GM18519 (cell line): Measurements from ENCODE around the gene SPEN.
"Not testable (repeated sequence)": the region's sequence is repeated elsewhere in the genome, so short reads cannot be mapped to it uniquely, and the experiment has no call there.

Source experiments
- ATAC-seq: cut with Tn5 transposase; IDR thresholded peaks from one replicate; pipeline ENCODE4 v1.9.1; 2021; ENCODE audit warnings: mild to moderate bottlenecking, moderate library complexity; ENCODE audit not compliant: unreplicated experiment, low FRiP score

The SPEN gene

DNA sequence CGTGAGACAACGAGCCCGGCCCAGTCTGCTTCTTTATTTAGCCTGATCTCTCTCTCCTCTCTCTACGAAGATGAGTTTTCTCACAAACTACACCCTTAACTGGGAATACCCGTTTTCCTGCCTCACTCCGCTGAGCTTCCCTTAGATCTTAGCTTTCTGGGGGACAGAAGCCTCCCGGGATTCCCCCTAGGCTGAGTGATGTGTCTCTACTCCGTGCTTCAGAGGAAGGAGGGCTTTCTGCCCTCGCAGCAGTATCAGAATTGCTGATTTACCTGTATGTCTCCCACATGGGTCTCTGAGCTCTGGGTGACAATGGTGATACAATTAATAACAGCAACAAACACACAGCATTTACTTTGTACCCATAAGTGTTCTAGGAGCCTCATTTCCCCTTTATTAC lies 127.3 kb downstream of the SPEN start:
- peak; percentile 16 for ATAC-seq

DNA sequence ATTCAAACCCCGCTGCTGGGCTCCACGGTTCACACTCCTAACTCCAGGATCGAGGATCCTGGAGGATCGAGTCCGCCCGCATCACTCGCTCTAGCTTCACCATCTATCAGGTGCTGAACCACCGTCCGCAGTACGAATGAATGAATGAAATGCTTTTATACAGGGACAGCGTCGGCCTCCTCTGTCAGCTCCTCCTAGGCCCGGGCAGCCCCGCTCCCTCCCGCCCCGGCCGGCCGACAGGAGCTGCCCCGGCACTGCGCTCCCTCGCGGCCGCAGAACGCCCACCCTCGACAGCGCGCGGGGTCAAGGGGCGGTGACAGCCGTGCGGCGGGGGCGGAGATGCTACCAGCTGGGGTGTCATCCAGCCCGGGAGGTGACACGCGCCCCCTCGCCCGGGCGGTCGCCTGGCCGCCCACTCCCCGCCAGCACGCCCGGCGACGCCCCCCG lies 127.9 kb downstream of the SPEN start:
- ATAC-seq = peak; percentile 41

DNA sequence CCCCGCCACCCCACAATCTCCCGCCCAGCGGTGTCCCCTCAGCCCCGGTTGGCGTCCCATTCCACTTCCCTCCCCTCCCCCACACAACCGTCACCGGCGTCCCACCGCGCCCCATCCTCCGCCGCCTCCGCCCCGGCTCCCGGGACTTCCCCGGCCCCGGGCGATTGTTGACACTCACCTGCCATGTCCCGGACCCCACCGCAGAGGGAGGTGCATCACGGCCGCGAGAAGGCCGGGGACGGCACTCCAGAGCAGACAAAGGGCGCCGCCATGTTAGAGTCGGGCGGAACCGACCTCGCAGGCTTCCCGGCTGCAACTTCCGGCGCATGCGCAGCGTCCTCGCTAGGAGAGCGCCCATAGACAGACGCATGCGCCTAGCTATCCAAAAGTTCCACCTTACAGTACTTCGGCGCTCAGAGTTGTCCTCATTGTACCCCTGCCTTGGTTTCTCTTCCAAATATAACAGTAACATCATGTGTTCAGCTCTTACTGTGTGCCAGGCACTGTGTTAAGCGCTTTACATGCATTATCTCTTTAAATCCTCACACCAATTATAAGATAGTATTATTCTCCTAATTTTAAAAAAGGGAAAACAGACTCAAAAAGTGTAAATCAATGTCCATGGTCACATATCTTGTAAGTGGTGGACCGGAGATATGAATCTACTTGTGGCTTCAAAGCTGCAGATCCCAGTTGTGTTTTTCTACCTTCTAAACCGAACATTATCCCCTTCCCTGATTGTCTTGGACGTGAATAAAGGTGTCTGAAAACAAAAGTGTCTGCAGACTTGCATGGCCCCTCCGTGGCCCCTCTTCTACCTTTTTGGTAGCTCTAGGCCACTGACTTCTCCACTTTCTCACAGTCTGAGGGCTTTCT lies 128.5 kb downstream of the SPEN start, which contains the start of gene ZBTB17:
Gene ZBTB17 (minus strand): TSS at position 297 of the 876 bp plus-strand sequence. CDS start 27,606 bp downstream, outside the sequence.
- peak; percentile 56 for ATAC-seq

- not testable (repeated sequence) for ATAC-seq
These were observed 130.4 kb downstream of the SPEN start for GRCh38 chr1:15977947-15978346.

DNA sequence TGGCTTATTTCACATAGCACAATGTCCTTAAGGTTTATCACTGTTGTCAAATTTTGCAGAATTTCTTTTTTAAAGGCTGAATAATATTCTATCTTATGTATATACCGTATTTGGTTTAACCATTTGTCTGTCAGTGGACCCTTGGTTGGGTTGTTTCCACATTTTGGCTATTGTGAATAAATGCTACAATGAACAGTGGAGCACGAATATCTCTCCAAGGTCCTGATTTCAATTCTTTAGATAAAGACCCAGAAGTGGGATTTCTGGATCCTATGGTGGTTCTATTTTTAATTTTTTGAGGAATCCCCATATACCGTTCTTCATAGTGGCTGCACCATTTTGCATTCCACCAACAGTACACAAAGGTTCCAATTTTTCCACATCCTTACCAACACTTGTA lies 134.2 kb downstream of the SPEN start:
- ATAC-seq = no peak

DNA sequence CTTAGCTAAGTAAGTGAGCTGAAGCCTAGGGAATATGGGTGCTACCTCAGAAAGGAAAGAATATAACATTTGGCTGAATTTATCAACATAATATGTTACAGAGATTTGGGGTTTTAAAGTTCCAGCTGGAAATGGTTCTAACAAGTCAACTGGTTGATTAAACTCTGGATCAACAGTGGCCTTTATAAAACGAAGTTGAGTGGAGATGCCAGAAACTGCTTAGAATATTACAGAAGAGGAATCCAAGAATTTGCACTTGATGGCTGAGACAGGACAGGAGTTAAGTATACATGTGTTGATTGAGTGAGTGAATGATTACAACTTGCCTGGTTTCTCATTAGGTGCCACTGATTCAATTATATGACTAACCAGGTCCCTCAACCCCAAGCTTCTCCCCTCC lies 135.8 kb downstream of the SPEN start:
- no peak for ATAC-seq

- ATAC-seq = no peak
These were observed 138.2 kb downstream of the SPEN start for GRCh38 chr1:15985611-15986297.

DNA sequence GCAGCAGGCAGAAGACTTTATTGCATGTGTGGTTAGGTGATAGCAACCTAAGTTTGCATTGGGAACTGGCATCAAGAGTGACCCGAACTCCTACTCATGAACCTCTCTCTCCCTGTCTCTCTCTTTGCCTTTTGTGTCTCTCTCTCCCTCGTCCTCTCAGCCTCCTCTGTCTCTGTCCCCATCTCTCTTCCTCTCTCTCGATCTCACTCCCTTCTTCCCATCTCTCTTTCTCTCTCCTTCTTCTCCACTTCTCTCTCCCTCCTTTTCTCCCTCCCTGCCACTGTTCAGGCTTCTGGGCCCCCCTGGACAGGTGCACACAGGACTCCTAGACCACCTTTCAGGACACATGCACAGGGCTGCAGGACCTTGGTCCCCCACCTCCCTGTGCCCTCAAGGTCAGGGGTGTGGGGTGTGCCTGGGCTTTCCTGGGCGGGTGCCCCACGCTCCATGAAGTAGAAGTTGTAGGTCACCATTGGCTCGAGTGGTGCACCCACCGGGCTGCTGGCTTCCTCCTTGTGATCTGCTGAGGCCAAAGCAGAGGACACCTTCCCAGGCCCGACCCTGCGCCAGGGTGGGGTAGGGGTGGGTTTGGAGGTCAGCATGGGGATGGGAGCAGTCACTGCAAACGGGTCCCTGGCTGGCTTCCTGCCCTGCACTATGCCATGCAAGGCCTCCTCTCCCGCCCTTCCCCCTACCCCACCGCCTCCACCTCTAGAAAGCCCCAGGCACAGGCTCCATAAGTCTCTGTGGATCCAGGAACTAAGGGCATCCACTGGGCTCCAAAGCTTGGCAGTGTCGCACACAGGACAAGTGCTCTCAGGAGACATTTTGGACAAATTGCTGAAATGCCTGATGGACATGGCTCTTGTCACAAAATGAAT lies 141.6 kb downstream of the SPEN start:
- ATAC-seq = no peak

DNA sequence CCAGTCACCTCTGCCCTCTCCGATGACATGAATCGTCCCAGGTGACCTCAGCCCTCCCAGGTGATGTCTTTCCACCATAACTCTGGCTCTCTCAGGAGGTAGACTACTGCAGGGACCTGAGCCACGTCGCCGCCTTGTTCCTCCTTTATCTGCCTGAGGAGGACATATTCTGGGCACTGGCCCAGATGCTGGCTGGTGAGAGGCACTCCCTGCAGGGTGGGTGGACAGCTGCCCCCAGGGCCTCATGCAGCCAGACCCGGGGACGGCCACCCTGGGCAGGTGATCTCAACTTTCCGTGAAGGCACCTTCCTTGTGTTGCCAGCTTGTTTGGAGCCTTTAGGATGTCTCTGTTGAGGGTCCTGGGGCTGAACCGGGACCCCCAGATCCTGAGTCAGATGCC lies 142.3 kb downstream of the SPEN start:
- ATAC-seq = no peak
